AG04449 (cell line): ENCODE measurements around the gene TMEM214.

Source experiments
- CTCF ChIA-PET: fragments of 350-600 bp; formaldehyde crosslinking; extraction: SDS; loops from one replicate; lab custom pipeline; 2021; ENCODE audit warnings: antibody characterized with exemption; lab: Yijun Ruan, JAX
- POLR2A ChIA-PET: fragments of 400-600, 350-600 bp; formaldehyde crosslinking; extraction: SDS; loops from one replicate; lab custom pipeline; 2020; ENCODE audit warnings: antibody characterized with exemption, inconsistent platforms; lab: Yijun Ruan, JAX
- DNase-seq: peaks from one replicate; pipeline ENCODE4 v3.0.0-alpha.2; 2010; ENCODE audit warnings: low read depth, low spot score
- H3K4me3 ChIP-seq: 2 replicates; pipeline ENCODE4 v1.5.1; 2011; ENCODE audit warnings: low read depth, mild to moderate bottlenecking, control low read depth, low read length
- CTCF ChIP-seq: IDR thresholded peaks from one replicate; pipeline ENCODE4 v1.5.1; 2011; ENCODE audit warnings: mild to moderate bottlenecking, moderate library complexity, low read length, control low read depth, inconsistent platforms; ENCODE audit not compliant: insufficient read depth; ENCODE audit errors: missing control alignments

The TMEM214 gene

GRCh38 chr2:27000228-27000627, 32.5 kb upstream of the TMEM214 start:
- H3K4me3 ChIP-seq: no peak overlapping the region
- TF ChIP-seq CTCF: no peak
- DNase-seq: no peak
- POLR2A ChIA-PET: no interaction called here
- CTCF ChIA-PET: no interaction called here

GRCh38 chr2:27000995-27001394, 31.8 kb upstream of the TMEM214 start:
- no peak for TF ChIP-seq CTCF
- no peak for DNase-seq
- CTCF ChIA-PET: no interaction called here
- POLR2A ChIA-PET: no interaction called here
- no peak overlapping the region for H3K4me3 ChIP-seq

- ChIA-PET POLR2A (interaction anchor here (0.7 kb wide), 1 partner anchor 30 kb away, joined by 3 read pairs; no protein-coding TSS in a partner anchor), CTCF (interaction anchor here (3.9 kb wide), 1 partner anchor 15 kb away, joined by 28 read pairs; no protein-coding TSS in a partner anchor)
- TF ChIP-seq CTCF: no peak
- DNase-seq: no peak
- no peak overlapping the region for H3K4me3 ChIP-seq
Measured at GRCh38 chr2:27001950-27002349, 30.8 kb upstream of the TMEM214 start.

GRCh38 chr2:27003007-27003406, 29.8 kb upstream of the TMEM214 start:
- no peak overlapping the region for H3K4me3 ChIP-seq
- ChIA-PET CTCF (interaction anchor here (1.5 to 18.4 kb wide), 5 partner anchors 9 to 60 kb away, joined by 3 to 663 read pairs (median 6); partner anchors contain the start of gene MAPRE3), POLR2A (no interaction called here)
- DNase-seq: no peak
- no peak for TF ChIP-seq CTCF

DNA sequence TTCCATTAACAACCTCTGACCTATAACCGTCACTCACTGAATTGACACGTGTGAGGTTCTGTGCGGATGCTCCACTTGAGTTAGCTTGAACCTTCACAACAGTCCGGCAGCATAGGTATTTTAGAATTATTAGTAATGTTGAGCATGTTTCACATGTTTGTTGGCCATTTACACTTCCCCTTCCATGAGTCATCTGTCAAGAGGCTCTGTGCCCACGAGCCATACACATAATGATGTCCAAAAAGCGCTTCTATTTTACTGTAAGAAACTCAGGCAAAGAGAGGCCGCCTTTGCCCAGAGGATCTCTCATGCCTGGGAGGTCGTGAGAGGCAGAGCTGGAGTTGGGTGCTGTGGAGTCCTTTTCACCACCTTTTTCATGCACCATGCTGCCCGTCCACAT, 28.9 kb upstream of the TMEM214 start:
- CTCF ChIA-PET: interaction anchor here (1.5 to 18.4 kb wide), 5 partner anchors 9 to 61 kb away, joined by 3 to 663 read pairs (median 6); partner anchors contain the start of gene MAPRE3
- no peak for TF ChIP-seq CTCF
- POLR2A ChIA-PET: no interaction called here
- H3K4me3 ChIP-seq: no peak overlapping the region
- DNase-seq: no peak

DNA sequence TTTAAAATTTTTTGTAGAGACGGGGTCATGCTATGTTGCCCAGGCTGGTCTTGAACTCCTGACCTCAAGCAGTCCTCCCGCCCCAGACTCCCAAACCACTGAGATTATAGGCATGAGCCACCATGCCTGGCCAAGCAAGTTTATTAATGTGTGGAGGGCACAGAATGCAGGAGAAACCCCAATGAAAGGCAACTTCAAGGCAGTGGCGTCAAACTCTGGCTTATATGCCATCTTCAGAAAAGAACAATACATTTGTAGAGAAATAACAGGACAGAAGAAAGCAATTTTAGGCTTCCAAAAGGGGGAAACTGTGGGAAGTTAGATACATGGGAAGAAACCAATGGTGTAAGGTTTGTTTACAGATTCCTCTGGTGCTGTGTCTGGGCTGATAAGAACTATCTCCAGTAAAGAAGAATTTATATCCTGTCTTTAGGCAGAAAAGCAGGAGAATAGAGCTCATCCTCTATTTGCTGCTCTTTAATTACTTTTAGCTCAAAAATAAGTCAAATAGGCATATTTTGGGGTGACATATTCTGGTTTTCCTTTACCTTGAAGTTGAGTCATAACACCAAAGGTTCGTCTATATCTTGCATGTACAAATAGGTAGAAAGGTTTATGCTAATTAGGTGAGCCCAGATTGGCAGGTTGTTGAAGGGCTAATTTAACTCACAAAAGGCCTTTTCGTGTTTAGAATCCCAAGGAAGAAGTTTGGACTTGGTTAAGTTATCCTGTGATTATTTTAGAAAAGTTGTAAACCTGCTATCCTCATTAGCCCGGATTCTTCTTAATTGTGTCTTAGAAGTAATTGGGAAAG, 26.0 kb upstream of the TMEM214 start:
- no peak for DNase-seq
- ChIA-PET POLR2A (no interaction called here), CTCF (interaction anchor here (1.2 to 18.4 kb wide), 4 partner anchors 10 to 161 kb away, joined by 3 to 663 read pairs (median 11); partner anchors contain the start of gene MAPRE3)
- no peak for TF ChIP-seq CTCF
- no peak overlapping the region for H3K4me3 ChIP-seq
